ENCODE results near the gene MFSD6.

DNA sequence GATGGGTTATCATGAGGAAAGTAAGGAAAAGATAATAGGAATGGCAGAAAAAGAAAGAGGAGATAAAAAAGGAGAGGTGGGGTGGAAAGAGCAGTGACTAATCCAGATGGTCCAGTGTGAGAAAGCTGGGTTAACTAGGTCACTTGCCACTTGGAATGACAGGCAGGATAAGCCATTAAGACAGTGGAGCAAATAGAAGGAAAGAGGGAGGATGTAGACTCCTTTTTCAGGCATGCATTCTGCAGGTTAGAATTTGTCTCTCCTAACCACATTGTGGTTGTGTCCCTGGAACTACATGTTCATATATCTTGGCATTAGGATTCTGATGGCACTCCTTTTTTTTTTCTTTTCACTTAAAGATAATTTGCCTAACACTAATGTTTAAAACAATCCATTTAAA, 139.7 kb downstream of the MFSD6 start:
- TF ChIP-seq EZH2 (IDR thresholded peaks at IDR 0.05) (no peak), POLR2AphosphoS5 (IDR thresholded peaks at IDR 0.05; ENCODE audit: borderline replicate concordance, low read depth, low read length) (no peak)
